GM18867 (cell line): ENCODE results near the gene SUV39H1.
"Not testable (repeated sequence)": the region's sequence is repeated elsewhere in the genome, so short reads cannot be mapped to it uniquely, and the experiment has no call there.

ENCODE experiments used
- ATAC-seq: cut with Tn5 transposase; IDR thresholded peaks from one replicate; pipeline ENCODE4 v1.9.1; 2021; ENCODE audit warnings: mild to moderate bottlenecking, moderate library complexity; ENCODE audit not compliant: unreplicated experiment

Gene SUV39H1, protein sequence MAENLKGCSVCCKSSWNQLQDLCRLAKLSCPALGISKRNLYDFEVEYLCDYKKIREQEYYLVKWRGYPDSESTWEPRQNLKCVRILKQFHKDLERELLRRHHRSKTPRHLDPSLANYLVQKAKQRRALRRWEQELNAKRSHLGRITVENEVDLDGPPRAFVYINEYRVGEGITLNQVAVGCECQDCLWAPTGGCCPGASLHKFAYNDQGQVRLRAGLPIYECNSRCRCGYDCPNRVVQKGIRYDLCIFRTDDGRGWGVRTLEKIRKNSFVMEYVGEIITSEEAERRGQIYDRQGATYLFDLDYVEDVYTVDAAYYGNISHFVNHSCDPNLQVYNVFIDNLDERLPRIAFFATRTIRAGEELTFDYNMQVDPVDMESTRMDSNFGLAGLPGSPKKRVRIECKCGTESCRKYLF

GRCh38 chrX:48696301-48696908 is at the start of gene SUV39H1:
Gene SUV39H1, plus strand, starts transcription at chrX:48696734. Its CDS starts 51 bp downstream, at chrX:48696785.
- peak; percentile 84 for ATAC-seq

GRCh38 chrX:48648336-48648751 is 48.2 kb upstream of the SUV39H1 start:
- no peak for ATAC-seq

DNA sequence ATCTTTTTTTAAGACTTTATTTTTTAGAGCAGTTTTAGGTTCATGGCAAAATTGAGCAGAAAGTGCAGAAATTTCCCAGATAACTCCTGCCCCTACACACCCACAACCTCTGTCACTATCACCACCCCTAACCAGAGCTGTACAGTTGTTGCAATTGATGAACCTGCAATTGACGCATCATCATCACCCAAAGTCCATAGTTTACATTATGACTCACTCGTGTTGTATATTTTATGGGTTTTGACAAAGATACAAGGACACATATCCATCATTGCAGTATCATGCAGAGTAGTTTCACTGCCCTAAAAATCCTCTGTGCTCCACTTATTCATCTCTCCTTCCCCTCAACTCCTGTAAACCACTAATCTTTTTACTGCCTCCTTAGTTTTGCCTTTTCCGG is 47.4 kb upstream of the SUV39H1 start:
- no peak for ATAC-seq

DNA sequence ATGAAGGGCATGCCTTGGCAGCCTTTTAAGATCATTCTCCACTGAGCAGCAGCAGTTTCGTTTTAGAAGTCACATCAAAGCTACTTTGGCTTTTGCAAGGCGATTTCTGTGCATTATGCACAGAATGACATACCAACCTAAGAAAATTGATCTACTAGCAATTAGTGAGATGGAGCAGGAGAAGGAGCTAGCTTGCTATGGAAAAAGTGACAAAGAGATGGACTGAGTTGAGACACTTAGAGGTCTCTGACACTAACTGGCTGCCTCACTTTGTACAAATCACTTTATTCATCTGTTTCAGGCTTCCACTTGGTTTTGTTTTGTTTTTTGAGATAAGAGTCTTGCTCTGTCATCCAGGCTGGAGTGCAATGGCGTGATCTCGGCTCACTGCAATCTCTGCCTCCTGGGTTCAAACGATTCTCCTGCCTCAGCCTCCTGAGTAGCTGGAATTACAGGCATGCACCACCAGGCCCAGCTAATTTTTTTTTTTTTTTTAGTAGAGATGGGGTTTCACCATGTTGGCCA is 44.4 kb upstream of the SUV39H1 start:
- not testable (repeated sequence) for ATAC-seq

- not testable (repeated sequence) for ATAC-seq
Observed at GRCh38 chrX:48654746-48655145, 41.8 kb upstream of the SUV39H1 start.

- ATAC-seq, result not testable (repeated sequence)
Observed at GRCh38 chrX:48659686-48660085, 36.8 kb upstream of the SUV39H1 start.

DNA sequence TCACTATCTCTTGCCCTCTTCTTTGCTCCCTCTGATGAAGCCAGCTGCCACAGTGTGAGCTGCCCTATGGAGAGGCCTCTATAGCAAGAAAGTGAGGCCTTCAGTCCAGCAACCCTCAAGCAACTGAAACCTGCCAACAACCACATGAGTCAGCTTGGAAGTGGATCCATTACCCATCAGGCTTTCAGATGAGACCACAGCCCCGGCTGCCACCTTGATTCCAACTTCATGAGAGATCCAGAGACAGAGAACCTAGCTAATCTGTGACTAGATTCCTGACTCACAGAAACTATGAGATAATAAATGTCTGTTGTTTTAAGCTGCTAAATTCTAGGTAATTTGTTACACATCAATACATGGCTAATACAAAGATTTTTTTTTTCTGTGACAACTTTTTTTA is 33.3 kb upstream of the SUV39H1 start:
- no peak for ATAC-seq

GRCh38 chrX:48664156-48664555 is 32.4 kb upstream of the SUV39H1 start:
- no peak for ATAC-seq

GRCh38 chrX:48665991-48666390 is 30.5 kb upstream of the SUV39H1 start:
- ATAC-seq, result no peak

DNA sequence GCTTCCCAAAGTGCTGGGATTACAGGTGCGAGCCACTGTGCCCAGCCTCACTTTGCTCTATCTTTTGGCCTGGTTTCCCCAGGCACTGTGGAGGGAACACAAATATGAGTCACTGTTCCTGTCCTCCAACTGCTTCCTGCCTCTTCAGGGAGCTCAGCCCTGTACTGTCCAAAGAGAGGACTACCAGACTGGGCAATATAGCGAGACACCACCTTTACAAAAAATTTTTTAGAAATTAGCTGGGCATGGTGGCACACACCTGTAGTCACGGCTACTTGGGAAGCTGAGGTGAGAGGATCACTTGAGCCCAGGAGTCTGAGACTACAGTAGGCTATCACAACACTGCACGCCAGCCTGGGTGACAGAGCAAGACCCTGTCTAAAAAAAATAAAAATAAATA is 29.9 kb upstream of the SUV39H1 start:
- ATAC-seq, result no peak

GRCh38 chrX:48667509-48667908 is 29.0 kb upstream of the SUV39H1 start:
- no peak for ATAC-seq

DNA sequence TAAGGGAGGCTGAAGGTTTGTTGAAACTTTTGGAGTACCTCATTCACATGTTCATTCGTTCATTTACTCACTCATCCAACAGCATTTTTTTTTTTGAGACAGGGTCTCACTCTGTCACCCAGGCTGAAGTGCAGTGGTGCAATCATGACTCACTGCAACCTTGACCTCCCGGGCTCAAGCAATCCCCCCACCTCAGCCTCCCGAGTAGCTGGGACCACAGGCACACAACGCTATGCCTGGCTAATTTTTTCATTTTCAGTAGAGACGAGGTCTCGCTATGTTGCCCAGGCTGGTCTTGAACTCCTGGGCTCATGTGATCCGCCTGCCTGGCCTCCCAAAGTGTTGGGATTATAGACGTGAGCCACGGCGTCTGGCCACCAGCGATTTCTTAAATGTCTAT is 28.3 kb upstream of the SUV39H1 start:
- not testable (repeated sequence) for ATAC-seq

GRCh38 chrX:48676106-48676892 is 20.2 kb upstream of the SUV39H1 start:
- peak; percentile 93 for ATAC-seq

DNA sequence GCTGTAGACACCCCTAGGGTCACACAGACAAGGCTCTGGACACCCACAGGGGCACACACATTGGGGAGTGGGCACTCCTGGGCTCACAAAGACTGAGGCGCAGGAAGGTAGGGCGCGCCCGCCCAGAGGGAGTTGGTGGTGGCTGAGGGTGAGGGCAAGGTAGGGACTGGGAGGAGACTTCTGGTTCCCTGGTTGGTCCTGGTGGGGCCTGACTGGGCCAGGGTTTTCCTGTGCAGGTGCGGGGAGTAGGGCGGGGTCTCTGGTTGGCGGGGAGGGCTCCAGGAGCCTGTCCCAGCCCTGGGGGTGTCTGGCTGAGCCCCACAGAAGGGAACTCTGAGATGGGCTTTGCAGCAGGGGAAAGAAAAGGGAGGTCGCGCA is 19.7 kb upstream of the SUV39H1 start:
- no peak for ATAC-seq

GRCh38 chrX:48677516-48677915 is 19.0 kb upstream of the SUV39H1 start:
- ATAC-seq, result no peak

GRCh38 chrX:48680467-48680866 is 16.1 kb upstream of the SUV39H1 start:
- not testable (repeated sequence) for ATAC-seq

DNA sequence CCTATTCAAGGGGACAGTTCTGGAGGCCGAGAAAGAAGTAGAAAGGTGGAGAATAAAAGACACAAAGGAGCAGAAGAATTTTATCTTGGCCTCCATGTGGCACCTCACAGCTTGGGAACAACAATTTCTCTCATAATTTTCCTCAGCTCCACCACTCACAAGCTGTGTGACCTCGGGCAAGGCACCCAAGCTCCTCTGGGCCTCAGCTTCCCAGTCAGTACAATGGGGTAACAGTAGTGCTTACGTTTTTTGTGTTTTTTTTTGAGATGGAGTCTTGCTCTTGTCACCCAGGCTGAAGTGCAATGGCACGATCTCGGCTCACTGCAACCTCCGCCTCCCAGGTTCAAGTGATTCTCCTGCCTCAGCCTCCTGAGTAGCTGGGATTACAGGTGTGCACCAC is 15.6 kb upstream of the SUV39H1 start:
- not testable (repeated sequence) for ATAC-seq

DNA sequence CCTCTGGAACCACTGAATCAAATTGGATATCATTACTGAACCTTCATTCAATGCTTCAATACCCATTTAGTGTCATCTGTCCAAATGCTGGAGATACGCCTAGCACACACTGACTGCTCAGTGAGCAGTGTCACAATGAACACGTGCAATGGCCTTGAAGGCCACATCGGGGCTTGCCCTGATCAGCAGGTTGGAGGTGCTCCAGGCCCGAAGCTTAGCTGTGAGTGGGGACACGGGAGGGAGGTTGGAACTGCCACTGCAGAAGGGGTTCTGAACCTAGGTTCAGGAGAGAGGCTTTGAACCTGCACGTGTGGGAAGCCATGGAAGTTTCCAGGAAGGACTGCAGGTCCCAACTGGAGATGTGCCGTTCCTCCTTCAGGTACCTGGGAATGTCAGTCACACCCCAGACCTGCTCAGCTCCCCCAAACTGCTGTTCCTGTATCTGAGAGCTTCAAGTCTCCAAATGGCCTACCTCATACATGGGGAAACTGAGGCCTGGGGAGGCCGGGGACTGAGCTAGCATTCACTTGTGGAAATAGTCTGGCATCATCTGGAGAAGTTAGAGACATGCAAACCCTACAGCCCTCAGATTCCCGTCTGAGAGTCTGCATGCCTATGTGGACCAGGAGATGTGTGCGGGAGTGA is 14.9 kb upstream of the SUV39H1 start:
- no peak for ATAC-seq

- not testable (repeated sequence) for ATAC-seq
Observed at GRCh38 chrX:48682795-48683194, 13.7 kb upstream of the SUV39H1 start.

- ATAC-seq, result peak; percentile 77
Observed at GRCh38 chrX:48683411-48683982, 13.0 kb upstream of the SUV39H1 start, which contains the start of gene WAS. Gene WAS, plus strand, starts transcription at chrX:48683799. Its CDS starts 55 bp downstream, at chrX:48683854.
